Measurements from ENCODE around the gene NFU1.

DNA sequence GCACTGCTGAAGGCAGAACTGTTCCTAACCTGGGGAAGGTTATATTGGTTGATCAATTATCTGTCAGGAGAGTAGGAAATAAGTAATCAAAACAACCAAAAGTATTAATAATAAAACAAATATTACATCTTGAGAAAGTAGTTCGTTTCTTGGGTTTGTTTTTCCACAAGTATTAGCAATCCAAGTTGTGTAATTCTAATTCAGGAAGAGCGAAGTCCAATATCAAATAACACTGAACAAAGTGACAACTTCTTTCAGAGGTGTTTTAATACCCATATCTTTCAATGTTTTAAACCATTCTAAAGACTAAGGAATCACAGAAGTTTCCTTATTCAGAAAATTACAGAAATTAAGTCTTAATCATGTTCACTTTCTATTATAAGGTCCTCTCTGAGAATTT, 34.6 kb upstream of the NFU1 start:
- TF ChIP-seq EP300 (IDR thresholded peaks at IDR 0.05; ENCODE audit: borderline replicate concordance in 1 of 2, low read depth in 1 of 2, low read length in 1 of 2) (no peak), CTCF (IDR thresholded peaks at IDR 0.05) (no peak)
- TF ChIP-seq, protein P1, sequence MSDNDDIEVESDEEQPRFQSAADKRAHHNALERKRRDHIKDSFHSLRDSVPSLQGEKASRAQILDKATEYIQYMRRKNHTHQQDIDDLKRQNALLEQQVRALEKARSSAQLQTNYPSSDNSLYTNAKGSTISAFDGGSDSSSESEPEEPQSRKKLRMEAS (IDR thresholded peaks at IDR 0.05; ENCODE audit: low read depth) = no peak

All from SK-N-SH (cell line).